HCT116 (cell line): ENCODE data around the gene PCDH15. TPM values are rescaled to one million over a fixed set of nuclear protein-coding genes. Genes with fewer than 3 reads are reported as not detected.

Source experiments
- ATAC-seq: fragments of 200-7000 bp; cut with Tn5 transposase; 2 replicates; pipeline ENCODE4 v1.9.1; 2020; ENCODE audit warnings: mild to moderate bottlenecking, moderate library complexity
- BruUV-seq: library from RNA; stranded (reverse); fragments of 400-500 nt; replicated peaks from 2 replicates; lab custom pipeline; 2021; lab: Mats Ljungman, UMichigan
- CTCF ChIA-PET: fragments of 300-600 bp; sonication (Branson Sonifier 250); formaldehyde crosslinking; loops from one replicate; lab custom pipeline; 2021; ENCODE audit warnings: antibody characterized with exemption; lab: Charles Lee
- POLR2A ChIA-PET: fragments of 300-600, 350-600 bp; sonication (Branson Sonifier 250); formaldehyde crosslinking; loops from one replicate; lab custom pipeline; 2021; ENCODE audit warnings: antibody characterized with exemption; lab: Charles Lee
- RAD21 ChIA-PET, 2 experiments: fragments of 300-600 bp; sonication (Branson Sonifier 250); formaldehyde crosslinking; loops; one replicate each; lab custom pipeline; 2023; ENCODE audit warnings: low total read pairs in 2 of 2; ENCODE audit not compliant: uncharacterized antibody in 2 of 2, unreplicated experiment in 2 of 2, low non-redundant PET in 1 of 2; lab: Charles Lee
- DNase-seq: peaks from one replicate; pipeline ENCODE4 v3.0.0-alpha.2; 2010; ENCODE audit warnings: low read depth, low spot score
- H2AFZ ChIP-seq: fragments of 200-600 bp; shearing (Covaris generic), sonication (generic); 2 replicates; pipeline ENCODE4 v1.6.1; 2017; ENCODE audit warnings: low read depth, mixed run types, mixed read lengths, antibody characterized with exemption, low read length; ENCODE audit not compliant: poor library complexity, severe bottlenecking
- H3K27ac ChIP-seq: 2 replicates; pipeline ENCODE4 v1.5.1; 2012; ENCODE audit warnings: low read depth, low read length
- H3K27me3 ChIP-seq: fragments of 200-600 bp; sonication (generic); 2 replicates; pipeline ENCODE4 v1.6.1; 2016; ENCODE audit warnings: mixed run types, low read length, mixed read lengths; ENCODE audit not compliant: insufficient read depth
- H3K36me3 ChIP-seq, 2 experiments: fragments of 200-500 bp in 1 of 2; fragments of 200-600 bp in 1 of 2; sonication (Bioruptor generic) in 1 of 2; sonication (generic) in 1 of 2; 2 replicates each; pipeline versions ENCODE4 v1.5.1 to v1.6.1; 2014 to 2016; ENCODE audit warnings: low read length in 2 of 2, inconsistent platforms in 1 of 2, mixed read lengths in 1 of 2, mixed run types in 1 of 2; ENCODE audit not compliant: insufficient read depth in 2 of 2, control insufficient read depth in 1 of 2
- H3K4me1 ChIP-seq, 2 experiments: fragments of 200-600 bp in 1 of 2; sonication (generic) in 1 of 2; 2 replicates each; pipeline versions ENCODE4 v1.5.1 to v1.6.1; 2012 to 2017; ENCODE audit warnings: low read length in 2 of 2, inconsistent platforms in 1 of 2, mild to moderate bottlenecking in 1 of 2, mixed read lengths in 1 of 2, mixed run types in 1 of 2, moderate library complexity in 1 of 2; ENCODE audit not compliant: insufficient read depth in 2 of 2, control insufficient read depth in 1 of 2
- H3K4me2 ChIP-seq: fragments of 200-600 bp; sonication (generic); 2 replicates; pipeline ENCODE4 v1.6.1; 2017; ENCODE audit warnings: mixed run types, low read length, mixed read lengths
- H3K4me3 ChIP-seq, 2 experiments: fragments of 200-600 bp in 1 of 2; sonication (generic) in 1 of 2; replicated peaks in 1 of 2; 2 replicates each; pipeline ENCODE4 v1.5.1; 2011 to 2016; ENCODE audit warnings: low read length in 2 of 2, control low read depth in 1 of 2, low read depth in 1 of 2, mild to moderate bottlenecking in 1 of 2, mixed read lengths in 1 of 2, mixed run types in 1 of 2
- H3K79me2 ChIP-seq: fragments of 200-600 bp; sonication (generic); 2 replicates; pipeline ENCODE4 v1.6.1; 2017; ENCODE audit warnings: mild to moderate bottlenecking, mixed run types, low read length, moderate library complexity, mixed read lengths; ENCODE audit not compliant: insufficient read depth
- H3K9ac ChIP-seq: fragments of 200-600 bp; sonication (generic); 2 replicates; pipeline ENCODE4 v1.6.1; 2016; ENCODE audit warnings: low read length, mixed read lengths
- H3K9me2 ChIP-seq: fragments of 200-600 bp; sonication (generic), shearing (Covaris generic); 2 replicates; pipeline ENCODE4 v1.6.1; 2017; ENCODE audit warnings: mixed run types, mild to moderate bottlenecking, moderate library complexity; ENCODE audit not compliant: insufficient read depth
- H3K9me3 ChIP-seq, 2 experiments: fragments of 200-500 bp in 1 of 2; fragments of 200-600 bp in 1 of 2; sonication (Bioruptor generic) in 1 of 2; sonication (generic) in 1 of 2; 2 replicates each; pipeline ENCODE4 v1.6.1; 2014 to 2017; ENCODE audit warnings: low read length in 2 of 2, mixed read lengths in 2 of 2, inconsistent platforms in 1 of 2, low read depth in 1 of 2, mild to moderate bottlenecking in 1 of 2, mixed run types in 1 of 2, moderate library complexity in 1 of 2; ENCODE audit not compliant: control insufficient read depth in 1 of 2, insufficient read depth in 1 of 2
- H4K20me1 ChIP-seq: fragments of 200-600 bp; sonication (generic), shearing (Covaris generic); 2 replicates; pipeline ENCODE4 v1.6.1; 2017; ENCODE audit warnings: mixed run types, mild to moderate bottlenecking, moderate library complexity; ENCODE audit not compliant: insufficient read depth
- EZH2phosphoT487 ChIP-seq: fragments of 200-600 bp; IDR thresholded peaks from 2 replicates; pipeline ENCODE4 v1.6.1; 2018; ENCODE audit warnings: antibody characterized with exemption, borderline replicate concordance
- JUND ChIP-seq: IDR thresholded peaks from 2 replicates; pipeline ENCODE4 v1.6.1; 2012
- TCF7L2 ChIP-seq: IDR thresholded peaks from 2 replicates; pipeline ENCODE4 v1.7.0; 2011; ENCODE audit warnings: borderline replicate concordance, inconsistent platforms; ENCODE audit not compliant: insufficient read depth, insufficient read length; ENCODE audit errors: extremely low read depth
- intact Hi-C: fragments of 100-400 bp; cut with micrococcal nuclease; formaldehyde crosslinking; loops from 2 replicates; pipeline ENCODE4 v1.10.0; 2022
- total RNA-seq: library from RNA; stranded (reverse); gene quantifications from one replicate; pipeline ENCODE4 v1.2.1, GENCODE V29; 2021; ENCODE audit not compliant: unreplicated experiment
- TF ChIP-seq, protein P1 (sequence below), 3 experiments: fragments of 200-600 bp in 1 of 3; sonication (generic) in 1 of 3; IDR thresholded peaks in 2 of 3; conservative IDR thresholded peaks in 1 of 3; 2 replicates each; pipeline ENCODE4 v1.5.1; 2012 to 2017; ENCODE audit warnings: low read depth in 2 of 3, low read length in 2 of 3, antibody characterized with exemption in 1 of 3, borderline replicate concordance in 1 of 3, control low read depth in 1 of 3, mild to moderate bottlenecking in 1 of 3, mixed read lengths in 1 of 3, mixed run types in 1 of 3, moderate library complexity in 1 of 3; ENCODE audit not compliant: insufficient read depth in 1 of 3
- TF ChIP-seq, protein P2 (sequence below): IDR thresholded peaks from 2 replicates; pipeline ENCODE4 v1.6.1; 2012
- TF ChIP-seq, protein P3 (sequence below): IDR thresholded peaks from 2 replicates; pipeline ENCODE4 v1.6.1; 2011; ENCODE audit warnings: mild to moderate bottlenecking, low read length, moderate library complexity; ENCODE audit not compliant: insufficient replicate concordance; ENCODE audit errors: extremely low read depth
- TF ChIP-seq, protein P4 (sequence below): IDR thresholded peaks from 2 replicates; pipeline ENCODE4 v1.6.1; 2012

PCDH15 gene
- total RNA-seq, 1 experiment from 2014 or later: not detected

DNA sequence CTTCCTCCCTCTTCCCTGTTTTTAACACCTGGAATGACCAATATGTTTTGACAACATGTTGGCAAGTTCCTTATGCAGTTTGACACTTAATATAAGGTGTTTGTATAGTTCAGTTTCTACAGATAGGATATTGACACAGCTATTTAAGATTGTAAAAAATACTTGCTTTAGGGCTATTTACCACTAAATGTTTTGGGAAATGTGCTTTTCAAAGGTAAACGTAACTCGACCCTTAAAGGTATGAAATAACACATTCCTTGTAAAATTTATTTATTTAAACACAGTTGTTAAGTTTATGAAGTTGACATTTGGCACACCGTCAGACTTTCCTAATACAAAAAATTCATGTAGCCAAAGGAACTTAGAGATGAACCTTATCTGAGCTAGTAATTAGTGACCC, 817.6 kb downstream of the PCDH15 start:
- Histone ChIP-seq H3K9me3 (peaks cover 10 to 14% of the 10 kb centered on the region in 2 experiments; a peak in 2 of 4 replicates), H3K36me3 (no peaks in the 10 kb centered on the region), H3K4me3 (no peak overlapping the region), H4K20me1 (no peaks in the 10 kb centered on the region), H2AFZ (no peak overlapping the region), H3K27ac (no peak overlapping the region), H3K4me2 (no peak overlapping the region), H3K27me3 (no peaks in the 10 kb centered on the region), H3K9me2 (no peaks in the 10 kb centered on the region), H3K9ac (no peak overlapping the region), H3K79me2 (no peaks in the 10 kb centered on the region), H3K4me1 (no peaks in the 10 kb centered on the region)
- ChIA-PET POLR2A (no interaction called here), RAD21 (no interaction called here), CTCF (no interaction called here)
- no TSS peak for BruUV-seq
- ATAC-seq (no peak), DNase-seq (no peak)
- intact Hi-C loops: no loop called here
- TF ChIP-seq TCF7L2 (no peak), EZH2phosphoT487 (no peak), JUND (no peak)
- TF ChIP-seq, protein P1, sequence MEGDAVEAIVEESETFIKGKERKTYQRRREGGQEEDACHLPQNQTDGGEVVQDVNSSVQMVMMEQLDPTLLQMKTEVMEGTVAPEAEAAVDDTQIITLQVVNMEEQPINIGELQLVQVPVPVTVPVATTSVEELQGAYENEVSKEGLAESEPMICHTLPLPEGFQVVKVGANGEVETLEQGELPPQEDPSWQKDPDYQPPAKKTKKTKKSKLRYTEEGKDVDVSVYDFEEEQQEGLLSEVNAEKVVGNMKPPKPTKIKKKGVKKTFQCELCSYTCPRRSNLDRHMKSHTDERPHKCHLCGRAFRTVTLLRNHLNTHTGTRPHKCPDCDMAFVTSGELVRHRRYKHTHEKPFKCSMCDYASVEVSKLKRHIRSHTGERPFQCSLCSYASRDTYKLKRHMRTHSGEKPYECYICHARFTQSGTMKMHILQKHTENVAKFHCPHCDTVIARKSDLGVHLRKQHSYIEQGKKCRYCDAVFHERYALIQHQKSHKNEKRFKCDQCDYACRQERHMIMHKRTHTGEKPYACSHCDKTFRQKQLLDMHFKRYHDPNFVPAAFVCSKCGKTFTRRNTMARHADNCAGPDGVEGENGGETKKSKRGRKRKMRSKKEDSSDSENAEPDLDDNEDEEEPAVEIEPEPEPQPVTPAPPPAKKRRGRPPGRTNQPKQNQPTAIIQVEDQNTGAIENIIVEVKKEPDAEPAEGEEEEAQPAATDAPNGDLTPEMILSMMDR (IDR thresholded peaks at IDR 0.05 in 2 of 3, conservative IDR thresholded peaks at IDR 0.05 in 1 of 3; ENCODE audit: borderline replicate concordance in 1 of 3, insufficient read depth in 1 of 3, low read depth in 2 of 3, low read length in 2 of 3): no peak
- TF ChIP-seq, protein P2, sequence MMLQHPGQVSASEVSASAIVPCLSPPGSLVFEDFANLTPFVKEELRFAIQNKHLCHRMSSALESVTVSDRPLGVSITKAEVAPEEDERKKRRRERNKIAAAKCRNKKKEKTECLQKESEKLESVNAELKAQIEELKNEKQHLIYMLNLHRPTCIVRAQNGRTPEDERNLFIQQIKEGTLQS: no peak
- TF ChIP-seq, protein P3, sequence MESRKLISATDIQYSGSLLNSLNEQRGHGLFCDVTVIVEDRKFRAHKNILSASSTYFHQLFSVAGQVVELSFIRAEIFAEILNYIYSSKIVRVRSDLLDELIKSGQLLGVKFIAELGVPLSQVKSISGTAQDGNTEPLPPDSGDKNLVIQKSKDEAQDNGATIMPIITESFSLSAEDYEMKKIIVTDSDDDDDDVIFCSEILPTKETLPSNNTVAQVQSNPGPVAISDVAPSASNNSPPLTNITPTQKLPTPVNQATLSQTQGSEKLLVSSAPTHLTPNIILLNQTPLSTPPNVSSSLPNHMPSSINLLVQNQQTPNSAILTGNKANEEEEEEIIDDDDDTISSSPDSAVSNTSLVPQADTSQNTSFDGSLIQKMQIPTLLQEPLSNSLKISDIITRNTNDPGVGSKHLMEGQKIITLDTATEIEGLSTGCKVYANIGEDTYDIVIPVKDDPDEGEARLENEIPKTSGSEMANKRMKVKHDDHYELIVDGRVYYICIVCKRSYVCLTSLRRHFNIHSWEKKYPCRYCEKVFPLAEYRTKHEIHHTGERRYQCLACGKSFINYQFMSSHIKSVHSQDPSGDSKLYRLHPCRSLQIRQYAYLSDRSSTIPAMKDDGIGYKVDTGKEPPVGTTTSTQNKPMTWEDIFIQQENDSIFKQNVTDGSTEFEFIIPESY: no peak
- TF ChIP-seq, protein P4, sequence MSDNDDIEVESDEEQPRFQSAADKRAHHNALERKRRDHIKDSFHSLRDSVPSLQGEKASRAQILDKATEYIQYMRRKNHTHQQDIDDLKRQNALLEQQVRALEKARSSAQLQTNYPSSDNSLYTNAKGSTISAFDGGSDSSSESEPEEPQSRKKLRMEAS: no peak
- TF ChIP-seq, all 23 proteins: peak for 0
